ENCODE results near the gene CSH2. TPM values are rescaled to one million over a fixed set of nuclear protein-coding genes. Genes with fewer than 3 reads are reported as not detected.
"Not testable (repeated sequence)": the region's sequence is repeated elsewhere in the genome, so short reads cannot be mapped to it uniquely, and the experiment has no call there.

CSH2 gene
- total RNA-seq, 1 donor from 2014 or later: not detected

DNA sequence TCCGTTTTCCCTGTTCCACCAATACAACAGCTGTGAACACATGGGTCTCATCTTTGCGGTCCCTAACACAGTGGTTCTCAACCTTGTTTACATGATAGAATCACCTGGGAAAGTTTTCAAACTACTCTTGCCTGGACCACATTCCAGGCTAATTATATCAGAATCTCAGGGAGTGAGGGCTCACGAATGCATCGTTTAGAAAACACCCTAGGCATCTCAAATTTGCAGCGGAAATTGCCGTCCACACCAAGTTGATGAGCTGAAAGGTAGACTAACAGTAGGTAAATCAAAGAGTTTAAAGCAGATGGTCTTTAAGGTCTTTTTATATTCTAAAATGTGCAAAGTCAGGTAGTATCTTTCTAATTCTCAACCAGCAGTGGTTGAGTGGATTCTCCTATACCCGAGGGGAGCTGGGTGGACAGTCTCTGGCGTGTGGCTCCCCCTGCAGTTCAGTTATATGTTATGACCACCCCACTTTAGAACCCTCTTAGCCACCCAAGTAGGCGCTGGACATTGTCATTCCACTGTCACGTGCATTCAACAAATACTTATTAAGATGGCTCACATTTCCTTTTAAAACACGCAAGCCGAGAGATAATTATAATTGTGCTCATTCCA is 33.8 kb upstream of the CSH2 start:
- FAIRE-seq; H3K4me3 ChIP-seq (ENCODE audit: low read depth, low read length); H3K27me3 ChIP-seq (ENCODE audit: control insufficient read depth, insufficient read depth, low read length); H3K36me3 ChIP-seq (ENCODE audit: control insufficient read depth, insufficient read depth, low read length): not testable (repeated sequence)
- TF ChIP-seq, protein P1, sequence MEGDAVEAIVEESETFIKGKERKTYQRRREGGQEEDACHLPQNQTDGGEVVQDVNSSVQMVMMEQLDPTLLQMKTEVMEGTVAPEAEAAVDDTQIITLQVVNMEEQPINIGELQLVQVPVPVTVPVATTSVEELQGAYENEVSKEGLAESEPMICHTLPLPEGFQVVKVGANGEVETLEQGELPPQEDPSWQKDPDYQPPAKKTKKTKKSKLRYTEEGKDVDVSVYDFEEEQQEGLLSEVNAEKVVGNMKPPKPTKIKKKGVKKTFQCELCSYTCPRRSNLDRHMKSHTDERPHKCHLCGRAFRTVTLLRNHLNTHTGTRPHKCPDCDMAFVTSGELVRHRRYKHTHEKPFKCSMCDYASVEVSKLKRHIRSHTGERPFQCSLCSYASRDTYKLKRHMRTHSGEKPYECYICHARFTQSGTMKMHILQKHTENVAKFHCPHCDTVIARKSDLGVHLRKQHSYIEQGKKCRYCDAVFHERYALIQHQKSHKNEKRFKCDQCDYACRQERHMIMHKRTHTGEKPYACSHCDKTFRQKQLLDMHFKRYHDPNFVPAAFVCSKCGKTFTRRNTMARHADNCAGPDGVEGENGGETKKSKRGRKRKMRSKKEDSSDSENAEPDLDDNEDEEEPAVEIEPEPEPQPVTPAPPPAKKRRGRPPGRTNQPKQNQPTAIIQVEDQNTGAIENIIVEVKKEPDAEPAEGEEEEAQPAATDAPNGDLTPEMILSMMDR (IDR thresholded peaks at IDR 0.05; ENCODE audit: insufficient read depth, low read length, severe bottlenecking): peak; percentile 19
- DNase-seq (ENCODE audit: low read depth): peak; percentile 27

DNA sequence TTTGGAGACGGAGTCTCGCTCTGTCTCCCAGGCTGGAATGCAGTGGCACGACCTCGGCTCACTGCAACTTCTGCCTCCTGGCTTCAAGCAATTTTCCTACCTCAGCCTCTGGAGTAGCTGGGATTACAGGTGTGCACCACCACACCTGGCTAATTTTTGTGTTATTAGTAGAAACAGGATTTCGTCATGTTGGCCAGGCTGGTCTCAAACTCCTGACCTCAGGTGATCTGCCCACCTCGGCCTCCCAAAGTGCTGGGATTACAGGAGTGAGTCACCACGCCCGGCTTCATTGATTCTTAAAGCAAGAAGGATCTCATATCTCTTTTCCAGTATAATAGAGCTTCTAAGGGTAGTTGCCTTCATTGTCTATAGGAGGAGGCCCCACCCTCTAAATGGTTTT is 31.3 kb upstream of the CSH2 start:
- not testable (repeated sequence) for FAIRE-seq; DNase-seq (ENCODE audit: low read depth); H3K36me3 ChIP-seq (ENCODE audit: control insufficient read depth, insufficient read depth, low read length)

DNA sequence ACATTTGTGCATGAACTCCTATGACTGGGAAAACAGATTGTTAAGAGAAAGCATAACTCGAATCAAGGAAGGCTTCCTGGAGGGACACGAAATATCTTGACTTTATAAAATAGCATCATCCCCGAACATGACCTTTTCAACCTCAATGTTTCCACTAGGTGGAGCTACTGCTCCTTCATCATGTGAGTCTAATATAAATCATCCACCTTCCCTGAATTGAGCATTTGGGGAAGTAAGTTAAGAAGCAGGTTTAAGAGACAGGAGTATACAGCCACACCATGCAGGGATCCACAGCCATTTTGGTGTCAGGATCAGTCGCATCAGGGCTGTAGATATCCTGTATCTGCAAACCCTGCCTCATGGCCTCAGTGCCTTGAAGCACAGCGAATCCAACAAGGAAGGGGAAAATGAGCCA is 30.3 kb upstream of the CSH2 start:
- not testable (repeated sequence) for H3K27me3 ChIP-seq (ENCODE audit: control insufficient read depth, insufficient read depth, low read length); FAIRE-seq; H3K36me3 ChIP-seq (ENCODE audit: control insufficient read depth, insufficient read depth, low read length); H3K4me3 ChIP-seq (ENCODE audit: low read depth, low read length)
- peak; percentile 7 for DNase-seq (ENCODE audit: low read depth)
- TF ChIP-seq, protein P1 (IDR thresholded peaks at IDR 0.05; ENCODE audit: insufficient read depth, low read length, severe bottlenecking): peak; percentile 14

More for the DNA sequence above, 31.3 kb upstream of the CSH2 start:
- not testable (repeated sequence) for H3K4me3 ChIP-seq (ENCODE audit: low read depth, low read length); H3K27me3 ChIP-seq (ENCODE audit: control insufficient read depth, insufficient read depth, low read length)

DNA sequence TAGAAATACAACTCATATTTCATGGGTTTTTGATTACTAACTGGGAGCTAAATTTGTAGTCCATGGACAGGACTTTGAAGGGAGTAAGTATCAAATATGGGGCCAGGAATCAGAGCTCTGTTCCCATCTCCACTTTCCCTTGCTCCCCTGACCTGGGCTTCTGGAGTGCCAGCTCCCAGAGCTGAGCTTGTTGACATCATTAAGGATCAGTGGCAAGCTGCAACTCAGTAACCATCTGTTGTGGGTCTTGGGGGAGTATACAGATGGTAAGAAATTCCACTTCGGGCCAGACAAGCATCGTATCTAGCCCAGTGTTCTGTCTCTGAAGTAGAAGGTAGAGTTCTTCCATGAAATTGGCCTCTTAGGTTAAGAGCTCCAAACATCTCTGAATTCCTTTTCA is 28.5 kb upstream of the CSH2 start:
- FAIRE-seq; H3K36me3 ChIP-seq (ENCODE audit: control insufficient read depth, insufficient read depth, low read length); H3K4me3 ChIP-seq (ENCODE audit: low read depth, low read length); H3K27me3 ChIP-seq (ENCODE audit: control insufficient read depth, insufficient read depth, low read length); DNase-seq (ENCODE audit: low read depth): not testable (repeated sequence)

DNA sequence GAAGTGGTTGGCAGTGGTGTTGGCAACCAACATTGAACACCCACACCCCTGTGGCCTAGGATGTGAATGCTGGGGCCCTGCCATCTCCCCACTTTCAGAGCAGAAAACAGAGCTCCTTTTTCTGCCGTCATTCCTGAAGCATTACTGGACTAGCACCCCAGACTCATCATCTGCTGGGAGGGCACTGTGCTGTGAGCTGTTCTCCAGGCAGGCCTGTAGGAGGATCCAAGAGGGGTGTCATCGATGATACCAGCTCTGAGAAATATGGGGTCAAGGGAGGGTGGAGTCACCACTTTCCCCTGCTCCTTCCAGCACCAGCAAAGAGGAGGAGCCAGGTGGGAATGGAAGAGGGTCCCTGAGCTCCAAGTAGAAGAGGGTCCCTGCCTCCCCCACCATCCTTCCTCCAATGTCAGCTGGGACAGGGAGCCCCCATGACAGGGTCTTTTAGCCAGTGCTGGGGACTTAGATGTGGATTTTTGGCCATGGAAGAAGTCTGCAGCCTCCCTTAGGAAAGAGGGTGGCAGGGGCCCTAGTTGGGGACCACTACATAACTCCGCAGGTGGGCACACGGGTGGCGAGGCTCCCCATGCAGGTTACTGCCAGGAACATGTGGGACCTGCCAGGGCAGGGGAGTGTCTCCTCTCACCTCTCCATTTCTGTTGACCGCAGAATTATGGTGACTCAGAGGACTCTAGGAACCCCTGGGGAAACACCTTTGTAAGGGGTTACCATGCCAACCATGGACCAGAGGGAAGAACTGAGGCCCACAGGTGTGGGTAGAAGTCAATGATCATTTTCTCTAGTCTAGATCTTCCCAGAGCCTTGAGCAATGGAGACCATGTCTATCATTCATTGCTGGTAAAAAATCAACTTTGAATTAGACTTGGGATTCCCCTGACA is 25.7 kb upstream of the CSH2 start:
- not testable (repeated sequence) for H3K27me3 ChIP-seq (ENCODE audit: control insufficient read depth, insufficient read depth, low read length); FAIRE-seq; H3K36me3 ChIP-seq (ENCODE audit: control insufficient read depth, insufficient read depth, low read length); H3K4me3 ChIP-seq (ENCODE audit: low read depth, low read length)
- DNase-seq (ENCODE audit: low read depth): peak; percentile 59

DNA sequence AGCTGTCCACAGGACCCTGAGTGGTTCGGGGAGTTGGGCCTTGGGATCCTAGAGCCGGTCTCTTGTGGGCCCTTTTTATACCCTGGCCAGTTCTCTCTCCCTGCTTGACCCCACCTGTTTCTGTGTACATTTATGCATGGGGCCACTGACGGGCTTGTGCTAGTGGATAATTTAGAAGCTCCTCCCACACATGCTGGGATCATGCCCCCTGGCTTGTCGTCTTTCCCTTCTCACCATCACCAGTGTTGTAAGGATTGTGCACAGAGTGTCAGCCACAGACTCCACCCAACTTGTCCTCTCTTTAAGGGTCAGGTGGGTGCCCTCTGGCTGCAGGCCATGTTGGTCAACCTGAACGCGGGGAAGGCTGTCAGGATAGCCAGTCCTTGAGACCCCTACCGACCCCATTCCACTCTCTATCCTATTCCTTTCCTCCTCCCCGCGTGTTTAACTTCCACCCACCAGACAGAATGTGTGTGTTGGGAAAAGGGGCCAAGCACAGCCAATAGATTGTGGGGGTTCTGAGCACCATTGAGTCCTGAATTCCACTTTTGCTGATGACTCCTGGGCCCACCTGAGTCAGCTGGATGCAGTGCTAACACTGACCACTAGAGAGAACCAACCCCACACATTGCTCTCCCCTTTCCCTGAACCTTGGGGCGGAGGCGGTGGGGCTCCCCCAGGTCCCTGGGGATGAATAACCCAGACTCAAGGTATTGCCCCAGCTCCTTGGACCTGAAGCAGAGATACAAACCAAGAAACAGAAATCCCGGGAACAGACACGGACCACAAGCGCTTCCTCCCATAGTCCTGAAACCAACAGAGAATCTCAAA is 23.3 kb upstream of the CSH2 start, which contains the start of gene CSH1:
Gene CSH1, minus strand, starts transcription at position 51 of the 831 bp plus-strand sequence. CDS start 63 bp downstream, outside the sequence.
- H3K4me3 ChIP-seq (ENCODE audit: low read depth, low read length); H3K27me3 ChIP-seq (ENCODE audit: control insufficient read depth, insufficient read depth, low read length); FAIRE-seq; H3K36me3 ChIP-seq (ENCODE audit: control insufficient read depth, insufficient read depth, low read length); DNase-seq (ENCODE audit: low read depth): not testable (repeated sequence)

DNA sequence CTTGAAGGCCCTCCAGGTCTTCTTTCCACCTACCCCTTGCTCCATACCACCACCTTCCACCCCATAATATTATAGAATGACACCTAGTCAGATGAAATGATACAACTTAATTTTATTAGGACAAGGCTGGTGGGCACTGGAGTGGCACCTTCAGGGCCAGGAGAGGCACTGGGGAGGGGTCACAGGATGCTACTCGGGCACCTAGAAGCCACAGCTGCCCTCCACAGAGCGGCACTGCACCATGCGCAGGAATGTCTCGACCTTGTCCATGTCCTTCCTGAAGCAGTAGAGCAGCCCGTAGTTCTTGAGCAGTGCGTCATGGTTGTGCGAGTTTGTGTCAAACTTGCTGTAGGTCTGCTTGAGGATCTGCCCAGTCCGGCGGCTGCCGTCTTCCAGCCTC is 21.3 kb upstream of the CSH2 start:
- DNase-seq (ENCODE audit: low read depth); FAIRE-seq: not testable (repeated sequence)

DNA sequence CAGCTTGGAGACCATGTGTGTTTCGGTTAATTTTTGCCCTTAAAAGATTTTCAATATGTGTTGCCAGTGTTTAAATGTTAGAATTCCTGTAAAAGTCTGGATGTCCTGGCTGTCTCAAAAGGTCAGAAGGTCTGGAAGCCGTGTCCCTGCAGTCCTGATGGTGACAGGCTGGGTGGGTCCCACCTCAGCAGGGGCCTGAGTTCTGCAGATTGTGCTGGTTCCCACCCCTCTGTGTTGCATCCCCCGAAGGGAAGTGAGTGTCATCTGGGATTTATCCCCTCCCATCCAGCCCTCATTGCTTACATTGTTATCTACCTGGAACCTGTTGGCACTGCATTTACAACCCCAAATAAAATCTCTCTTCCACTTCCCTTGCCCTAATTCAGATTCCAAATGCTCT is 20.5 kb upstream of the CSH2 start:
- H3K27me3 ChIP-seq (ENCODE audit: control insufficient read depth, insufficient read depth, low read length); FAIRE-seq; H3K4me3 ChIP-seq (ENCODE audit: low read depth, low read length); H3K36me3 ChIP-seq (ENCODE audit: control insufficient read depth, insufficient read depth, low read length); DNase-seq (ENCODE audit: low read depth): not testable (repeated sequence)

More for the DNA sequence above, 21.3 kb upstream of the CSH2 start:
- not testable (repeated sequence) for H3K4me3 ChIP-seq (ENCODE audit: low read depth, low read length); H3K36me3 ChIP-seq (ENCODE audit: control insufficient read depth, insufficient read depth, low read length); H3K27me3 ChIP-seq (ENCODE audit: control insufficient read depth, insufficient read depth, low read length)

DNA sequence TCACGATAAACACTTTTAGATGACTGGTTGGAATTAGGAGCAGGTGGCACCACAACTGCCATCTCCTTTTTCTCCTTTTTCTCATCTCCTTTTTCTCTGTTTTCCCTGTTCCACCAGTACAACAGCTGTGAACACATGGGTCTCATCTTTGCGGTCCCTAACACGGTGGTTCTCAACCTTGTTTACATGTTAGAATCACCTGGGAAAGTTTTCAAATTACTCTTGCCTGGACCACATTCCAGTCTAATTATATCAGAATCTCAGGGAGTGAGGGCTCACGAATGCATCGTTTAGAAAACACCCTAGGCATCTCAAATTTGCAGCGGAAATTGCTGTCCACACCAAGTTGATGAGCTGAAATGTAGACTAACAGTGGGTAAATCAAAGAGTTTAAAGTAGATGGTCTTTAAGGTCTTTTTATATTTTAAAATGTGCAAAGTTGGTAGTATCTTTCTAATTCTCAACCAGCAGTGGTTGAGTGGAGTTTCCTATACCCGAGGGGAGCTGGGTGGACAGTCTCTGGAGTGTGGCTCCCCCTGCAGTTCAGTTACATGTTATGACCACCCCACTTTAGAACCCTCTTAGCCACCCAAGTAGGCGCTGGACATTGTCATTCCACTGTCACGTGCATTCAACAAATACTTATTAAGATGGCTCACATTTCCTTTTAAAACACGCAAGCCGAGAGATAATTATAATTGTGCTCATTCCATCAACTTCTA is 19.0 kb upstream of the CSH2 start:
- DNase-seq (ENCODE audit: low read depth): peak; percentile 5
- not testable (repeated sequence) for H3K4me3 ChIP-seq (ENCODE audit: low read depth, low read length); FAIRE-seq; H3K27me3 ChIP-seq (ENCODE audit: control insufficient read depth, insufficient read depth, low read length); H3K36me3 ChIP-seq (ENCODE audit: control insufficient read depth, insufficient read depth, low read length)
